Activated B cell treated with CpG ODN at 0.5 μM for 24 hours (primary cell): Measurements from ENCODE around the gene KCNH6. TPM values are rescaled to one million over a fixed set of nuclear protein-coding genes. Genes with fewer than 3 reads are reported as not detected.

Experiments used
- ATAC-seq: fragments of 200-7000 bp; cut with Tn5 transposase; one replicate; pipeline ENCODE4 v1.10.0; 2021; ENCODE audit warnings: low read depth, mild to moderate bottlenecking, moderate library complexity
- CTCF ChIA-PET: fragments of 350-600 bp; sonication (Branson Sonifier 250); formaldehyde crosslinking; loops from one replicate; lab custom pipeline; 2021; ENCODE audit warnings: antibody characterized with exemption; lab: Charles Lee
- POLR2A ChIA-PET: fragments of 350-600 bp; sonication (Branson Sonifier 250); formaldehyde crosslinking; loops from one replicate; lab custom pipeline; 2021; ENCODE audit warnings: antibody characterized with exemption; lab: Charles Lee
- DNase-seq: peaks from one replicate; pipeline ENCODE4 v3.0.0; 2022
- H3K27ac Mint-ChIP-seq: one replicate; pipeline ENCODE4 v1.8.0; 2020; ENCODE audit warnings: mixed read lengths
- H3K27me3 Mint-ChIP-seq: one replicate; pipeline ENCODE4 v1.8.0; 2021; ENCODE audit warnings: mixed read lengths
- H3K36me3 Mint-ChIP-seq: one replicate; pipeline ENCODE4 v1.8.0; 2021; ENCODE audit warnings: low read depth, mixed read lengths
- H3K4me1 Mint-ChIP-seq: one replicate; pipeline ENCODE4 v1.8.0; 2021; ENCODE audit warnings: mixed read lengths
- H3K4me3 Mint-ChIP-seq: one replicate; pipeline ENCODE4 v1.8.0; 2020; ENCODE audit warnings: mild to moderate bottlenecking, mixed read lengths
- H3K9me3 Mint-ChIP-seq: one replicate; pipeline ENCODE4 v1.8.0; 2020; ENCODE audit warnings: mixed read lengths
- intact Hi-C: fragments of 100-400 bp; cut with micrococcal nuclease; formaldehyde crosslinking; loops from one replicate; pipeline ENCODE4 v1.15.1; 2024
- total RNA-seq: library from RNA; stranded (reverse); gene quantifications from 2 replicates; pipeline ENCODE4 v1.2.3, GENCODE V29; 2022
- TF ChIP-seq, protein P1 (sequence below): fragments of 200-600 bp; IDR thresholded peaks from one replicate; pipeline ENCODE4 v1.8.0; 2022; ENCODE audit warnings: antibody characterized with exemption, mild to moderate bottlenecking

Gene KCNH6
- total RNA-seq, 1 donor from 2014 or later: not detected

- no peak for DNase-seq
- ATAC-seq: no peak
- H3K4me1 Mint-ChIP-seq: peaks cover 8% of the 10 kb centered on the region
- H3K27me3 Mint-ChIP-seq: no peaks in the 10 kb centered on the region
- no peaks in the 10 kb centered on the region for H3K9me3 Mint-ChIP-seq
- intact Hi-C loops: no loop called here
- ChIA-PET POLR2A (no interaction called here), CTCF (interaction anchor here (1.2 kb wide), 1 partner anchor 34 kb away, joined by 4 read pairs; no protein-coding TSS in a partner anchor)
- no peak overlapping the region for H3K27ac Mint-ChIP-seq
- peaks cover 67% of the 10 kb centered on the region for H3K36me3 Mint-ChIP-seq
- TF ChIP-seq, protein P1, sequence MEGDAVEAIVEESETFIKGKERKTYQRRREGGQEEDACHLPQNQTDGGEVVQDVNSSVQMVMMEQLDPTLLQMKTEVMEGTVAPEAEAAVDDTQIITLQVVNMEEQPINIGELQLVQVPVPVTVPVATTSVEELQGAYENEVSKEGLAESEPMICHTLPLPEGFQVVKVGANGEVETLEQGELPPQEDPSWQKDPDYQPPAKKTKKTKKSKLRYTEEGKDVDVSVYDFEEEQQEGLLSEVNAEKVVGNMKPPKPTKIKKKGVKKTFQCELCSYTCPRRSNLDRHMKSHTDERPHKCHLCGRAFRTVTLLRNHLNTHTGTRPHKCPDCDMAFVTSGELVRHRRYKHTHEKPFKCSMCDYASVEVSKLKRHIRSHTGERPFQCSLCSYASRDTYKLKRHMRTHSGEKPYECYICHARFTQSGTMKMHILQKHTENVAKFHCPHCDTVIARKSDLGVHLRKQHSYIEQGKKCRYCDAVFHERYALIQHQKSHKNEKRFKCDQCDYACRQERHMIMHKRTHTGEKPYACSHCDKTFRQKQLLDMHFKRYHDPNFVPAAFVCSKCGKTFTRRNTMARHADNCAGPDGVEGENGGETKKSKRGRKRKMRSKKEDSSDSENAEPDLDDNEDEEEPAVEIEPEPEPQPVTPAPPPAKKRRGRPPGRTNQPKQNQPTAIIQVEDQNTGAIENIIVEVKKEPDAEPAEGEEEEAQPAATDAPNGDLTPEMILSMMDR: no peak
- H3K4me3 Mint-ChIP-seq: no peak overlapping the region
These were observed 55.0 kb downstream of the KCNH6 start for GRCh38 chr17:63578027-63578768.

DNA sequence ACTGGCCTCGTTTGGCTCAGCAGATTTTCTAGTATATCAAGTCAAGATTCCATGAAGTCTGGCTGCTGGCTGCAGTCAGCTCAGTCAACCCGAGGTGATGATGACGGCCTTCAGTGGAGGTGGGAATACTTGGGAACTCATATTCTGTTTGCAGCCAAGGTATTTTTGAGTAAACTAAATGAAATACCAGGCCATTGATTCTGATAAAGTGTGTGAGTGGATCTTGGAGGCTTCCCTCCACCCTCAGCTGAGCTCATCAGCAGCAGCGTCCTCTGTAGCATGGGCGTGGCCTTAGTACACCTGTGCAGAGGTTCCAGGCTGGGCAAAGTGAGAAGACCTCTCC is 55.6 kb downstream of the KCNH6 start:
- H3K4me3 Mint-ChIP-seq: no peak overlapping the region
- DNase-seq: no peak
- ChIA-PET CTCF (interaction anchor here (0.9 to 1.2 kb wide), 2 partner anchors 34 to 132 kb away, joined by 3 to 4 read pairs; no protein-coding TSS in a partner anchor), POLR2A (no interaction called here)
- H3K4me1 Mint-ChIP-seq: peaks cover 8% of the 10 kb centered on the region
- H3K27ac Mint-ChIP-seq: no peak overlapping the region
- TF ChIP-seq, protein P1: no peak
- ATAC-seq: no peak
- no peaks in the 10 kb centered on the region for H3K27me3 Mint-ChIP-seq
- H3K36me3 Mint-ChIP-seq: peaks cover 71% of the 10 kb centered on the region
- intact Hi-C loops: no loop called here
- no peaks in the 10 kb centered on the region for H3K9me3 Mint-ChIP-seq

- Mint-ChIP-seq H3K4me1 (peaks cover 2% of the 10 kb centered on the region), H3K27ac (no peak overlapping the region), H3K36me3 (peaks cover 75% of the 10 kb centered on the region), H3K4me3 (no peak overlapping the region), H3K27me3 (no peaks in the 10 kb centered on the region), H3K9me3 (no peaks in the 10 kb centered on the region)
- TF ChIP-seq, protein P1: no peak
- intact Hi-C loops: no loop called here
- CTCF ChIA-PET: interaction anchor here (0.9 kb wide), 1 partner anchor 131 kb away, joined by 3 read pairs; no protein-coding TSS in a partner anchor
- ATAC-seq (no peak), DNase-seq (no peak)
- POLR2A ChIA-PET: interaction anchor here (0.6 kb wide), 2 partner anchors 40 to 915 kb away, joined by 5 to 7 read pairs; no protein-coding TSS in a partner anchor
These were observed 56.5 kb downstream of the KCNH6 start for GRCh38 chr17:63579633-63580032.

DNA sequence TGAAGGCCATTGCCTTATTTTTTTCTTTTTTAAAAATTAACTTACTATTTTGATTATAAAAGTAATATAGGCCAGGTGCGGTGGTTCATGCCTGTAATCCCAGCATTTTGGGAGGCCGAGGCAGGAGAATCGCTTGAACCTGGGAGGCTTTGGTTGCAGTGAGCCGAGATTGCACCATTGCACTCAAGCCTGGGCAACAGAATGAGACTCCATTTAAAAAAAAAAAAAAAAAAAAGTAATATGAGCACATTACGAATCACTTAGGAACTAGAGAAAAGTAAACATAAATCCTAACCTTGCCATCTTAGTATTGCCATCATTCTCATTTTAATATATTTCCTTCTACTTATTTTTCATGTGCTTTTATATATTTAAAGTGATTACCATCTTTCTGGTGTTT is 64.6 kb downstream of the KCNH6 start:
- Mint-ChIP-seq H3K36me3 (peaks cover 84% of the 10 kb centered on the region), H3K9me3 (no peaks in the 10 kb centered on the region), H3K4me1 (no peaks in the 10 kb centered on the region), H3K27ac (no peak overlapping the region), H3K27me3 (no peaks in the 10 kb centered on the region), H3K4me3 (no peak overlapping the region)
- intact Hi-C loops: no loop called here
- ChIA-PET CTCF (no interaction called here), POLR2A (no interaction called here)
- no peak for DNase-seq
- no peak for ATAC-seq
- TF ChIP-seq, protein P1: no peak

GRCh38 chr17:63588797-63589196 is 65.6 kb downstream of the KCNH6 start:
- no peaks in the 10 kb centered on the region for H3K4me1 Mint-ChIP-seq
- no peak overlapping the region for H3K4me3 Mint-ChIP-seq
- ATAC-seq (no peak), DNase-seq (no peak)
- ChIA-PET CTCF (interaction anchor here (0.8 kb wide), 1 partner anchor 23 kb away, joined by 3 read pairs; no protein-coding TSS in a partner anchor), POLR2A (no interaction called here)
- TF ChIP-seq, protein P1: no peak
- no peak overlapping the region for H3K27ac Mint-ChIP-seq
- peaks cover 82% of the 10 kb centered on the region for H3K36me3 Mint-ChIP-seq
- H3K9me3 Mint-ChIP-seq: no peaks in the 10 kb centered on the region
- intact Hi-C loops: no loop called here
- no peaks in the 10 kb centered on the region for H3K27me3 Mint-ChIP-seq
